Measurements from ENCODE around the gene CAMK1D. TPM values are rescaled to one million over a fixed set of nuclear protein-coding genes. Genes with fewer than 3 reads are reported as not detected.

The CAMK1D gene
- polyA plus RNA-seq, 1 experiment, result 1.1 TPM

- Histone ChIP-seq H3K27me3 (ENCODE audit: control insufficient read depth, insufficient read depth, low read length) (no peaks in the 10 kb centered on the region), H3K36me3 (ENCODE audit: control insufficient read depth, insufficient read depth, low read length) (no peaks in the 10 kb centered on the region), H3K4me3 (ENCODE audit: low read depth, low read length) (no peak overlapping the region)
- no peak for DNase-seq (ENCODE audit: low read depth)
- POLR2A ChIA-PET, result no interaction called here
- TF ChIP-seq, protein P1, sequence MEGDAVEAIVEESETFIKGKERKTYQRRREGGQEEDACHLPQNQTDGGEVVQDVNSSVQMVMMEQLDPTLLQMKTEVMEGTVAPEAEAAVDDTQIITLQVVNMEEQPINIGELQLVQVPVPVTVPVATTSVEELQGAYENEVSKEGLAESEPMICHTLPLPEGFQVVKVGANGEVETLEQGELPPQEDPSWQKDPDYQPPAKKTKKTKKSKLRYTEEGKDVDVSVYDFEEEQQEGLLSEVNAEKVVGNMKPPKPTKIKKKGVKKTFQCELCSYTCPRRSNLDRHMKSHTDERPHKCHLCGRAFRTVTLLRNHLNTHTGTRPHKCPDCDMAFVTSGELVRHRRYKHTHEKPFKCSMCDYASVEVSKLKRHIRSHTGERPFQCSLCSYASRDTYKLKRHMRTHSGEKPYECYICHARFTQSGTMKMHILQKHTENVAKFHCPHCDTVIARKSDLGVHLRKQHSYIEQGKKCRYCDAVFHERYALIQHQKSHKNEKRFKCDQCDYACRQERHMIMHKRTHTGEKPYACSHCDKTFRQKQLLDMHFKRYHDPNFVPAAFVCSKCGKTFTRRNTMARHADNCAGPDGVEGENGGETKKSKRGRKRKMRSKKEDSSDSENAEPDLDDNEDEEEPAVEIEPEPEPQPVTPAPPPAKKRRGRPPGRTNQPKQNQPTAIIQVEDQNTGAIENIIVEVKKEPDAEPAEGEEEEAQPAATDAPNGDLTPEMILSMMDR (IDR thresholded peaks at IDR 0.05; ENCODE audit: insufficient read depth, low read depth, low read length), result no peak
- CTCF ChIA-PET, result interaction anchor here (0.8 kb wide), 1 partner anchor 228 kb away, joined by 3 read pairs; no protein-coding TSS in a partner anchor
These were observed 133.2 kb downstream of the CAMK1D start for GRCh38 chr10:12482587-12482986.

DNA sequence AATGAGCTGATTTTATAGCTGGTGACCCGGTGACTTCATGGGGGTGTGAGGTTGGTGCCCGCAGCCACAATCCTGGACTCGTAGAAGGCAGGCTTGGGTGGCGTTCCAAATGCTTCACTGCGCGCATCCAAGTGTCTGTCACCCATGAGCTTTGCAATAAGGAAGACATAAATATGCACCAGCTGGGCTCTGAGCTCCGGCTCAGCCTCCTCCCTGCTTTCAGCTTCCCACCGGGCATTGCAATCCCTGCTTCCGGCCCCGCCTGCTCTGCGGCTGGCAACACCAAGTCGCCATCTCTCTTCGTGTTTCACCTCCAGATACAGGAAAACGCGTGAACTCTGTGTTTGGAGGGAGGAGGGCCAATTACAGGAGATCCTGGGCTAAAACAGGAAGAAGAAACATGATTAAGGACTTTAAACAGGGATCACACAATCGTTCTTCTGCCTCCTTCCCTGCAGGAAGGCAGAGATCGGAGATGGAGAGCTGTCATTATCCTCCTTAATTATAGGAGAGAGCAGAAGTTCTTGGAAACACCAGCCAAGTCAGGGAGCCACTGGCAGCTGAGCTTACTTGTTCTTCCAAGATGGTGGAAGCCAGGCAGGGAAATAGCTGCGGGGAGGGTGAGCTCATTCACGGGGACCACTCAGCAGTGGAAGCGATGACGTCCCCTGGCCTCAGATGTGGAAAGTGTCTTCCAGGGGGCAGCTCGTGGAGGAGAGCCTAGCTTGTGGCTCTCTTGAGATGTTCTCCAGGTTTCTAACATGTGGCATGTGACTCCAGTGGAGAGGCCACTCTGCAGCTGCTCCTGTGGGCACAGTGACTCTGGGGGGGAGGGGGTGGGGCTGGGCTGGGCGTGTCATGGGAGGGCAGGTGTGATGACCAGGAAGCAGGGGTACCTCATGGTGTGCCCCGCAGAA is 134.9 kb downstream of the CAMK1D start:
- Histone ChIP-seq H3K36me3 (ENCODE audit: control insufficient read depth, insufficient read depth, low read length) (no peaks in the 10 kb centered on the region), H3K4me3 (ENCODE audit: low read depth, low read length) (no peak overlapping the region), H3K27me3 (ENCODE audit: control insufficient read depth, insufficient read depth, low read length) (no peaks in the 10 kb centered on the region)
- ChIA-PET CTCF (no interaction called here), POLR2A (no interaction called here)
- no peak for DNase-seq (ENCODE audit: low read depth)
- TF ChIP-seq, protein P1 (IDR thresholded peaks at IDR 0.05; ENCODE audit: insufficient read depth, low read depth, low read length), result no peak

GRCh38 chr10:12484941-12485805 is 135.8 kb downstream of the CAMK1D start:
- DNase-seq (ENCODE audit: low read depth), result no peak
- ChIA-PET POLR2A (no interaction called here), CTCF (interaction anchor here (0.6 kb wide), 1 partner anchor 535 kb away, joined by 3 read pairs; no protein-coding TSS in a partner anchor)
- TF ChIP-seq, protein P1 (IDR thresholded peaks at IDR 0.05; ENCODE audit: insufficient read depth, low read depth, low read length), result no peak
- Histone ChIP-seq H3K36me3 (ENCODE audit: control insufficient read depth, insufficient read depth, low read length) (no peaks in the 10 kb centered on the region), H3K27me3 (ENCODE audit: control insufficient read depth, insufficient read depth, low read length) (no peaks in the 10 kb centered on the region), H3K4me3 (ENCODE audit: low read depth, low read length) (no peak overlapping the region)

- TF ChIP-seq, protein P1 (IDR thresholded peaks at IDR 0.05; ENCODE audit: insufficient read depth, low read depth, low read length), result no peak
- H3K4me3 ChIP-seq (ENCODE audit: low read depth, low read length), result no peak overlapping the region
- DNase-seq (ENCODE audit: low read depth), result no peak
- no peaks in the 10 kb centered on the region for H3K36me3 ChIP-seq (ENCODE audit: control insufficient read depth, insufficient read depth, low read length)
- CTCF ChIA-PET, result no interaction called here
- H3K27me3 ChIP-seq (ENCODE audit: control insufficient read depth, insufficient read depth, low read length), result no peaks in the 10 kb centered on the region
- POLR2A ChIA-PET, result no interaction called here
These were observed 138.0 kb downstream of the CAMK1D start for GRCh38 chr10:12487366-12487765.

DNA sequence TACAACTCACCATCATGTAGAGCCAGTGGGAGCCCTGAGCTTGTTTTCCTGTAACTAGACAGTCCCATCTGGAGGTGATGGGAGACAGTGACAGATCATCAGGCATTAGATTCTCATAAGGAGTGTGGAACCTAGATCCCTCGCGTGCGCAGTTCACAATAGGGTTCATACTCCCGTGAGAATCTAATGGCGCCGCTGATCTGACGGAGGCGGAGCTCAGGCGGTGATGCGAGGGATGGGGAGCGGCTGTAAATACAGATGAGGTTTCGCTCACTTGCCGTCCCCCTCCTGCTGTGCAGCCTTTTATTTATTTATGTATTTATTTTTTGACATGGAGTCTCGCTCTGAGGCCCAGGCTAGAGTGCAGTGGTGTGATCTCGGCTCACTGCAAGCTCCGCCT is 139.3 kb downstream of the CAMK1D start:
- ChIA-PET CTCF (no interaction called here), POLR2A (no interaction called here)
- TF ChIP-seq, protein P1 (IDR thresholded peaks at IDR 0.05; ENCODE audit: insufficient read depth, low read depth, low read length), result no peak
- no peaks in the 10 kb centered on the region for H3K27me3 ChIP-seq (ENCODE audit: control insufficient read depth, insufficient read depth, low read length)
- no peaks in the 10 kb centered on the region for H3K36me3 ChIP-seq (ENCODE audit: control insufficient read depth, insufficient read depth, low read length)
- DNase-seq (ENCODE audit: low read depth), result no peak
- no peak overlapping the region for H3K4me3 ChIP-seq (ENCODE audit: low read depth, low read length)
